DMS 273 (cell line): Measurements from ENCODE around the gene ST6GALNAC1.

Experiments used
- DNase-seq: peaks from one replicate; lab custom pipeline; 2025; ENCODE audit not compliant: unreplicated experiment; lab: John Stamatoyannopoulos, UW

Gene ST6GALNAC1

DNA sequence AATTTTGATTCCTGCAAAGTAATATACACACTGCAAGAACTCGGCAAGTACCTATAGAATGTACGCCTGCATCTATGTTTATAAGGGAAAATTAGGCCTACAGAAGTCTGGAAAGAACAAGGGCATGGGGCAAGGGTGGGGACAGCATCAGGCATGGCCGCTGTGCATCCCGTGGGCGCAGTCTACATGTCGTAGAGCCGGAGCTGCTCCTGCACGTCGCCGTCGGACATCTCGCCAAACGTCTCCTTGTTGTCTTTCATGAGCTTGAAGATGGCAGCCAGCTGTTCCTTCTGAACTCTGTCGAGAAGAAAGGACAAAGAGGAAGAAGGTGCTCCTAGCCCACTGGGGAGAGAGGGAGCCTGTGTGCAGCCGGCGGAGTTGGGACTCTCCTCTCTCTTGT, 33.8 kb upstream of the ST6GALNAC1 start:
- DNase-seq: no peak

DNA sequence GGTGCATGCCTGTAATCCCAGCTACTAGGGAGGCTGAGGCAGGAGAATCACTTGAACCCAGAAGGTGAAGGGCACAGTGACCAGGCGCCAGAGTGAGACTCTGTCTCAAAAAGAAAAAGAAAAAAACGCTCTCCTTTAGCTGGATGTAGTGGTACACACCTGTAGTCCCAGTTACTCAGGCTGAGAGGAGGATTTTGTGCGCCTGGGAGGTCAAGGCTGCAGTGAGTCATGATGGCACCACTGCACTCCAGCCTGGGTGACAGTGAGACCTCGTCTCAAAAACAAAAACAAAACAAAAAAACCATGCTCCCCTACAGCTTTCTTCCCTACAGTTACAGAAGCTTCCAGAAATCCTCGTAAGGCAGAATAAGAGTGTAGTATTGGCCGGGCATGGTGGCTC, 33.1 kb upstream of the ST6GALNAC1 start:
- DNase-seq: no peak

- DNase-seq: no peak
Measured at GRCh38 chr17:76675648-76676047, 32.1 kb upstream of the ST6GALNAC1 start.

- no peak for DNase-seq
Measured at GRCh38 chr17:76674600-76674999, 31.0 kb upstream of the ST6GALNAC1 start.

DNA sequence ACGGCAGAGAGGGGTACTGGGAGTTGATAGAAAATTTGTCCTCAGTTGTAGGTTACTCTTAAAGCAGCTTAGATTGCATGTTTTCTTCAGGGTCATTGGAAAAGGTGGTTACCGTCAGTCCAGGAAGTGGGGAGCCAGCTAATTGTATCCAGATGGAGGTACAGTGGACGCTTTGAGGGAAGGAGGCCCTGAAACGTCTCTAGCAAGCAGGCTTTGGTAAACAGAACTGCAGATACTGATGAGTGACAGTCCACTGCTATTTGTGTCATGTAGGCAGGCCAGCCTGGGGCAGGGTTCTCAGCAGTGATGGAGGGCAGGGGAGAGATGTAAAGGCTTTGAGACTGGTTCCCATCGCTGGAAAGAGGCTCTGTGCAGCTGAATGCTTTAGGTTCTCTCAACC, 30.2 kb upstream of the ST6GALNAC1 start:
- DNase-seq: no peak

GRCh38 chr17:76672892-76673291, 29.3 kb upstream of the ST6GALNAC1 start:
- no peak for DNase-seq

GRCh38 chr17:76672270-76672851, 28.8 kb upstream of the ST6GALNAC1 start:
- DNase-seq: no peak

DNA sequence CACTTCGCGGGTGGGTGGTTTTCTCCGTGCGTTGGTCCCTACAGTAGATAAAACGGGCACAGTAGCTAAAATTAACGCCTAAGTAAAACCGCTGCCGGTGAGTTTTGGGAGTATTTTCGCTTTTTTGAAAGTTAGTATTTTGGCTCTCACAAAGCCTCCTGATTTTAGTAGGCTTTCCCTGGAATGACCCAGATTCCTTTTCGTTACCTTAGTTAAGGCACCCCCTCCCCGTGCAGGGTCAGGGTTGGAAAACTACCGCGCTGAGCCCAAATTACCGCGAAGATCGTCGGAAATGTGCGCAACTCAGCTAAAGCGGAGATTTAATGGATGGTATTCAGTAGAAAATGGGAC, 28.3 kb upstream of the ST6GALNAC1 start:
- DNase-seq: no peak

GRCh38 chr17:76671123-76671911, 27.8 kb upstream of the ST6GALNAC1 start:
- peak; percentile 100 for DNase-seq

GRCh38 chr17:76670718-76671122, 27.2 kb upstream of the ST6GALNAC1 start:
- no peak for DNase-seq

DNA sequence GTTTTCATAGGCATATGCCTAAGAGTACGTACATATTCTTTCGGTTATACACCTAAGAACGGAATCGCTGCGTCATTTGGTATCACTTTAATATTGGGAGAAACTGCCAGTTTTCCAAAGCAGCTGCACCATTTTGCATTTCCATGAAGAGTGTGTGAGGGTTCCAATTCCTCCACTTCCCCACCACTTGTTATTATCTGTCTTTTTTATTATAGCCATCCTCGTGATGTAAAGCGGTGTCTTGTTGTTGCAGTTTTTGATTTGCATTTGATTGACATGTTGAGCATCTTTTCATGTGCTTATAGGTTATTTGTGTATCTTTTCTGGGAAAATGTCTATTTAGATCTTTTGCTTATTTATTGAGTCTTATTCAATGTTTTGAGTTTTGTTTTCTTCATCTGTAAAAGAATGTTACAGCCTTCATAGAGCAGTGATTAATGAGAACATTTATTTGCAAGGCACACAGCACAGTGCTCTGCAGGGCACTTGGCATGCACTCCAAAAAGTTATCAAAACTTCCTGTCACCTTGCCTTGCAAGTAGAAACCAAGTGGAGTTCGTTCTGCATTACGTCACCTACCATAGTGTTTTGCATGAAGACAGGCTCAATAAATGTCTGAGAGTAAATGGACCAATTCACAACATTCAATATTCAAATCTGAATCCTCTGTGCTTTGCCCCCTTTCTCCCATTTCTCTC, 26.6 kb upstream of the ST6GALNAC1 start:
- no peak for DNase-seq

GRCh38 chr17:76667786-76668453, 24.4 kb upstream of the ST6GALNAC1 start:
- no peak for DNase-seq

GRCh38 chr17:76667491-76667755, 23.9 kb upstream of the ST6GALNAC1 start:
- DNase-seq: no peak

DNA sequence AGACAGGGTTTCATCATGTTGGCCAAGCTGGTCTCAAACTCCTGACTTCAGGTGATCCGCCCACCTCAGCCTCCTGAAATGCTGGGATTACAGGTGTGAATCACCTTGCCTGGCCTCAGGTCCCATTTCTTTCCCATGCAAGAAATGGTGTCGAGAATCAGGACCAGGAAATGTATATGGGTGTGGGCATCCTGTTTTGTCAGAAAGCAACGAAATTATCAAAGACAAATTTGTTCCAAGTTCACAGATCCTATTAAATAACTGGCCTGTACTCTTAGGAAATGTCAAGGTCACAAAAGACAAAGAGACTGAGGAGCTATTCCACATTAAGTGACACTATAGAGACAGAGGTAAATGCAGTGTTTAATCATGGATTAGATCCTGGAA, 17.1 kb upstream of the ST6GALNAC1 start:
- DNase-seq: no peak

DNA sequence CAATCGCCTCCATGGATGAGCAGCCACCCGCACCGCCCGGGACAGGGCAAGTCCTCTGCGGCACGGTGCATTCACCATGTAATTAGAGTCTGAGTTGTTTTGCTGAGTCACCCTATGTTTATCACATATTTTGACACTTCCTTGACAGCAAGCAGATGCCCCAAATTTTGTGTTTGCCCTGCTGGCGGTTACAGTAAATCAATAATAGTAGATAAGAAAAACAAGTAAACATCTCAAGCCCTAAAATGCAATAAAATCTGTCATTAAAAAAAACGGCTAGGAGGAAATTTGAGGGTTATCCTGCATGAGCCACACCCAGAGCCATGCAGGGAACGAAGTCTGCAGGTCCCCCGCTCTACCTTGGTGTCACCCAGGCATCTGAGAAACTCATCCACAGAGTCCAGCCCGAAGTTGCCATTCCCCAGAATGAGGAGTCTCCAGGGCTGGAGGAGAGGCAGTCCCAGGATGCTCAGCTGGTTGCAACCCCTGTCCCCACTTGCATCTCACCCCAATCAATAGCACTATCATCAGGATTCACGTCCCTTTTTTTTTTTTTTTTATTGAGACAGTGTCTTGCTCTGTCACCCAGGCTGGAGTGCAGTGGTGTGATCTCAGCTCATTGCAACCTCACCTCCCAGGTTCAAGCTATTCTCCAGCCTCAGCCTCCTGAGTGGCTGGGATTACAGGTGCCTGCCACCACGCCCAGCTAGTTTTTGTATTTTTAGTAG, 16.5 kb upstream of the ST6GALNAC1 start:
- DNase-seq: peak; percentile 47

DNA sequence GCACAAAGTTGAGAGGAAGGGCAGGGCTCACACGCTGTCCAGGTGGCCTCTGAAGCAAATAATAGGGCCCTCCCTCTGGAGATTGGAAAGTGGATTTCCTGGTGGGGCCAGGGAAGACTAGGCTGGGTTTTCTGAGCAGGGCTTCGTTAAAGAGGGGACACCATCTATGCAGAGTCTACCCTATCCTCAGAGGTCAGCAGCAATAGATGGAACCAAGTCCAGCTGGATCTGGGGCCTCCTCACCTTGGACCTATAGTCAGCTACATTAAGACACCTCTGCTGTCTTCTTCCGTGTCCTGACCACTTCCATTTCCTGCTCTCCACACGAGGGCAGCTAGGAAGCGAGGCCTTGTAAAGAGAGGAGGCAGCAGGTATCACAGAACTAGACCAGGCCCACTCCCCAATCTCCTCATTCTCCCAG, 14.7 kb upstream of the ST6GALNAC1 start:
- DNase-seq: no peak

DNA sequence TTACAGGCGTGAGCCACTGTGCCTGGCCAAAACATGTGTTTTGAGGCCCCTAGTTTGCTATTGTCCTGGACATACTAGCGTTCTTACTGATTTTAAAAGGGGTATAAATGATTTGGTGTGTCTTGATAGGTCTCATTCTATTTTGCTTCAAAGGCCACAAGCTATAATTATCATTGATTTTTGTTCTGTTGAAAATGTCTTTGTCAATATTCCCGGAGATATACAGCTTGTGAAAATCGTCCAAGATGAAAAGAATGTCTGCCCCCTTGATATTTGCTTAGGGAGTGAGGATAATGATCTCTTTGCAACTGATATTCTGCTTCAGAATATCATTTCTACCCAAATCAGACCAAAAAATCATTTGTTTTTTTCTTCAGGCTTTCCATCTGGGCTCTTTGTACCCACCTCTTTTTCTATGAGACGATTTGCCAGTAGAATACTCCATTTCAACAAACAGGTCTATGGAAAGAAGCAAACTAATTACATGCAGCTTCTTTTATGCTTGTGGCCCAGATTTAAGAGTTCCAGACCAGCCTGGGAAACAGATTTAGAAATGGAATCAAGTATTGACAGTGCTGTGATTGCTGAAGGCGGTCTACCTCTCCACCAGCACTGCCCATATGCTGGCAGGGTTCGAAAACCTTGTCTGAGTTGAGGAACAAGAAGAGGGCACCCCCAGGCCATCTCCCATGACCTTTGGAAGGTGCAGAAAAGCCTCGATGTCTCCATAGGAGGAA, 14.1 kb upstream of the ST6GALNAC1 start:
- no peak for DNase-seq

DNA sequence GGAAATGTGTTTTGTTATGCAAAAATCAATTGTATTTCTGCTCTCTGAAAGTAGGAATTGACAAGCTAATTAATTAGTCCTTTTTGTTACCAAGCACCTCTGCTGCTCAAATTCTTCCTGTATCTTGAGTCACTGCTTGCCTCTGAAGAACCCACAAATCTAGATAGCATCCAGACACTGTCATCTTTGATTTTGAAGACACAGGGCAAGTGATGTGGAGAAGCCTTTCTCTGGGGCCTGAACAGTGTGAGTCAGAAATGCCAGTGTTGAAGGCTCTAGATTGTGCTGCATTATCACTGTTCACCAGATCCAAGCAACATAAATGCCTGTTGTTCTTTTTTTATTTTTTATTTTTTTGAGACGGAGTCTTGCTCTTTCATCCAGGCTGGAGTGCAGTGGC, 10.9 kb upstream of the ST6GALNAC1 start:
- no peak for DNase-seq

DNA sequence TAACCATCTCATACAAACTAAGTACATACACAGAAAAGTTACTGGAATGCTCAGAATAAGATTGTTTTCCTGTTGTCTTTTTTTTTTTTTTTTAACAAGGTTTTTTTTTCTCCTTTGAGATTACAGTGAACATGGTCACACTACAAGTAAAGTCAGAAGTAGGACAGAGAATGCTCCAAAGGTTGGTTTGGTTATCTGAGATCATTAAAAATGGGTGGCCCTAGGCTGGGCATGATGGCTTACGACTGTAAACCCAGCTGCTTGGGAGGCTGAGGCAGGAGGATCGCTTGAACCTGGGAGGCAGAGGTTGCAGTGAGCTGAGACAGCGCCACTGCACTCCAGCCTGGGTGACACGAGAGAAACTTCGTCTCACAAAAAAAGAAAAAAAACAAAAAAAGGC, 6.9 kb upstream of the ST6GALNAC1 start:
- no peak for DNase-seq

DNA sequence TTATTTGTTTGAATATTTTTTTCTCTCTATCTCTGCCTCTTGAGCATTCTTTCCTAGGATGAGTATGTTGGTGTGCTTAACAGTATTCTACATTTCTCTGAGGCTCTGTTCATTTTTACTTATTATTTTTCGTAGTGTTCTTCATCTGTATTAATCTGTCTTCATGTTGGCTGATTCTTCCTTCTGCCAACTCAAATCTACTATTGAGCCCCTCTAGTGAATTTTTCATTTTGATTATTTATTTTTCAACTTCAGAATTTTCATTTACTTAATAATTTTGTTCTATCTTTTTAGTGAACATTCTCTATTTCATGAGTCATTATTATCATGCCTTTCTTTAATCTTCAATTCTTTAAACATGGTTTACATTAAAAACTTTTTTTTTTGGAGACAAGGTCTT, 3.2 kb upstream of the ST6GALNAC1 start:
- DNase-seq: no peak

- no peak for DNase-seq
Measured at GRCh38 chr17:76645481-76645880, 1.9 kb upstream of the ST6GALNAC1 start.
